ENCODE results near the gene PTGDR2.
A peak's percentile ranks its signal among the peaks of the same experiment; 100 is the strongest.

The PTGDR2 gene

GRCh38 chr11:60816590-60817157, 39.1 kb downstream of the PTGDR2 start:
- Histone ChIP-seq H3K27me3 (no peaks in the 10 kb centered on the region), H3K4me1 (peaks cover 8% of the 10 kb centered on the region), H3K36me3 (no peaks in the 10 kb centered on the region), H3K4me2 (no peak overlapping the region), H3K4me3 (no peak overlapping the region), H4K20me1 (no peaks in the 10 kb centered on the region), H3K9me3 (peaks cover 44% of the 10 kb centered on the region), H3K27ac (no peak overlapping the region), H3K9ac (no peak overlapping the region)
- no peak for TF ChIP-seq Cebpa-rat (IDR thresholded peaks at IDR 0.05)

DNA sequence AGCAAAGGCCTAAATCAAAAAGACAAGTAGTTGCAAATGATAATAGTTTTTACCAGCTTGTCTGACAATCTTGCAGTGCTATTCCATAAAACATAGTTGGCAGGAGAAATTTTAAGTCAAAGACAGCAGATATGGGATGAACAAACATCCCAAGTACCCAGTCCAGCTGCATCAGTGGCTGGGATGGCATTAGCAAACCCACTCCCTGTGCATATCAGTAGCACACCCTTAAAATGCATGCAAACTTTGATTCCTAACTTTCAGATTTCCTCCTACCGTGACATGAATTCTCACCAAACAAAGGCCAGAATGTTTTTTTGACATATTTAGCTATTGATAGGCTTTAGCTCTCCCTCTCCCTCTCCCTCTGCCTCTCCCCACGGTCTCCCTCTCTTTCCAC, 41.6 kb downstream of the PTGDR2 start:
- Histone ChIP-seq H3K4me1 (peaks cover 28% of the 10 kb centered on the region), H3K27ac (no peak overlapping the region), H3K9ac (no peak overlapping the region), H3K4me2 (no peak overlapping the region), H3K4me3 (no peak overlapping the region), H4K20me1 (no peaks in the 10 kb centered on the region), H3K36me3 (no peaks in the 10 kb centered on the region), H3K27me3 (no peaks in the 10 kb centered on the region), H3K9me3 (peaks cover 44% of the 10 kb centered on the region)
- TF ChIP-seq Cebpa-rat (IDR thresholded peaks at IDR 0.05), result no peak

GRCh38 chr11:60813324-60813723, 42.4 kb downstream of the PTGDR2 start:
- no peak overlapping the region for H3K9ac ChIP-seq
- no peaks in the 10 kb centered on the region for H4K20me1 ChIP-seq
- no peak for TF ChIP-seq Cebpa-rat (IDR thresholded peaks at IDR 0.05)
- H3K36me3 ChIP-seq, result no peaks in the 10 kb centered on the region
- H3K9me3 ChIP-seq, result peaks cover 44% of the 10 kb centered on the region
- H3K27me3 ChIP-seq, result no peaks in the 10 kb centered on the region
- no peak overlapping the region for H3K27ac ChIP-seq
- peaks cover 30% of the 10 kb centered on the region for H3K4me1 ChIP-seq
- no peak overlapping the region for H3K4me3 ChIP-seq
- H3K4me2 ChIP-seq, result no peak overlapping the region

- Histone ChIP-seq H3K9ac (peak overlapping the region; percentile 71), H3K4me3 (no peak overlapping the region), H3K9me3 (peaks cover 27% of the 10 kb centered on the region), H3K4me1 (peaks cover 53% of the 10 kb centered on the region), H3K27me3 (no peaks in the 10 kb centered on the region), H4K20me1 (no peaks in the 10 kb centered on the region), H3K4me2 (peak overlapping the region; percentile 84), H3K36me3 (no peaks in the 10 kb centered on the region), H3K27ac (peak overlapping the region; percentile 91)
- TF ChIP-seq Cebpa-rat (IDR thresholded peaks at IDR 0.05), result no peak
These were observed 45.2 kb downstream of the PTGDR2 start for GRCh38 chr11:60810569-60810968.

DNA sequence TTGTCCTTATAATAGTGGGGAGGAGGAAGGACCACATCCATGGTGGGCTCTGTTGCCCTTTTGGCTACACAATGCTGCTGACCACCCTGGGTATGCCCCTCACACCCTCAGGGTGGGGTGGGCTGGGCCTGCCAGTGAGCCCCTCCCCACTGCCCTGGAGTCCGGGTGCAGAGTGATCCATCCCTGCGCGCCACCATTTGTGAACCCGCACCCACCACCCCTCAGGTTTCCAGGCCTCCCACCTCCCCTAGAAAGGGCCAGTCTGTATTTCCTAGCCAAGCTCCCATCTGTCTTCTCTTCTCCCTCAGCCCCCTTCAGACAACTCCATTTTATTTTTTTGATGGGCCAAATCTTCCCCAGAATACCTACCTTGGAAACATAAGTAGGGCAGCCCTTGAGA, 45.6 kb downstream of the PTGDR2 start:
- peak overlapping the region; percentile 71; the same call in 1 of the 2 replicates for H3K9ac ChIP-seq
- no peak overlapping the region for H3K4me3 ChIP-seq
- peaks cover 54% of the 10 kb centered on the region for H3K4me1 ChIP-seq
- no peaks in the 10 kb centered on the region for H4K20me1 ChIP-seq
- TF ChIP-seq Cebpa-rat (IDR thresholded peaks at IDR 0.05), result no peak
- no peaks in the 10 kb centered on the region for H3K36me3 ChIP-seq
- peak overlapping the region; percentile 91; the same call in 1 of the 2 replicates for H3K27ac ChIP-seq
- no peaks in the 10 kb centered on the region for H3K27me3 ChIP-seq
- peaks cover 23% of the 10 kb centered on the region for H3K9me3 ChIP-seq
- peak overlapping the region; percentile 84 for H3K4me2 ChIP-seq

DNA sequence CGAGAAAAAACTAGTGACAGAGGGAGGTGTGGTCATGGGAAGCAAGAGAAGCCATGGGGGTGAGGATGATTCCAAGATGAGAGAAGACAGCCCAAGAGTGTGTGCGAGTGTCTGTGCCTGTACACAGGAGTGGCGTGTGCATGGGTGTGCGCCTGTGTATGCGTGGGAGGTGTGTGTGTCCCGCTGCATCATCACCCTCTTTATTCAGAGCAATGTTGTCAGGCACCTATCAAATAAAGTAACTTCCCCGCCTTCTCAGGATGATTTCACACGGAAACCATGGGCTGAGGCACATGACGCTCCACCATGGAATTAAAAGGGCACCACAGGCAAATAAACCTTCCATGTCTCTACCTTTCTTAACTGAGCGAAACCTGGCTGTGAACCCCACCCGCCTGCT, 46.1 kb downstream of the PTGDR2 start:
- peaks cover 54% of the 10 kb centered on the region for H3K4me1 ChIP-seq
- TF ChIP-seq Cebpa-rat (IDR thresholded peaks at IDR 0.05), result no peak
- H3K9ac ChIP-seq, result no peak overlapping the region
- H3K27me3 ChIP-seq, result no peaks in the 10 kb centered on the region
- H4K20me1 ChIP-seq, result no peaks in the 10 kb centered on the region
- H3K27ac ChIP-seq, result peak overlapping the region; percentile 18; the same call in 1 of the 2 replicates
- no peaks in the 10 kb centered on the region for H3K36me3 ChIP-seq
- peaks cover 22% of the 10 kb centered on the region for H3K9me3 ChIP-seq
- H3K4me2 ChIP-seq, result no peak overlapping the region
- H3K4me3 ChIP-seq, result no peak overlapping the region

DNA sequence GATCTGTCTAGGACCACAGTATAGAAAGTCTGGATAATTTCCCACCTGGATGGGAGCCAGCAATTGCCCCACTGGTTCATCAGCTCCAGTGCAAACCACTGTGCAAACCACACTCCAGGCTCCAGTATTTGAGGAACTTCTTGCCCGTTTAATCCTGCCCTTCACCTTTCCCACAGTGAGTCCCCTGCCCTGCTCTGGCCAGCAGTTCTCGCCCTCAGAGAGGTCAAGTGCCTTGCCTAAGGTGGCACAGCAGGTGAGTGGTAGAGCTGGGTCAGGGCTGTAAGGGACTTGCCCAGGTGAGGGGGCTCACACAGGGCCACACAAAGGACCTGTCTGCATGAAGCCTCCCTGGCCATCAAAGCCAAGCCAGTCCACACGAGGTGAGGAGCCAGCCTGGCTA, 46.5 kb downstream of the PTGDR2 start:
- no peaks in the 10 kb centered on the region for H3K27me3 ChIP-seq
- peaks cover 54% of the 10 kb centered on the region for H3K4me1 ChIP-seq
- no peak for TF ChIP-seq Cebpa-rat (IDR thresholded peaks at IDR 0.05)
- H3K27ac ChIP-seq, result peak overlapping the region; percentile 18; the same call in 1 of the 2 replicates
- H3K9me3 ChIP-seq, result peaks cover 21% of the 10 kb centered on the region
- H3K36me3 ChIP-seq, result no peaks in the 10 kb centered on the region
- H4K20me1 ChIP-seq, result no peaks in the 10 kb centered on the region
- H3K9ac ChIP-seq, result no peak overlapping the region
- no peak overlapping the region for H3K4me2 ChIP-seq
- H3K4me3 ChIP-seq, result no peak overlapping the region

DNA sequence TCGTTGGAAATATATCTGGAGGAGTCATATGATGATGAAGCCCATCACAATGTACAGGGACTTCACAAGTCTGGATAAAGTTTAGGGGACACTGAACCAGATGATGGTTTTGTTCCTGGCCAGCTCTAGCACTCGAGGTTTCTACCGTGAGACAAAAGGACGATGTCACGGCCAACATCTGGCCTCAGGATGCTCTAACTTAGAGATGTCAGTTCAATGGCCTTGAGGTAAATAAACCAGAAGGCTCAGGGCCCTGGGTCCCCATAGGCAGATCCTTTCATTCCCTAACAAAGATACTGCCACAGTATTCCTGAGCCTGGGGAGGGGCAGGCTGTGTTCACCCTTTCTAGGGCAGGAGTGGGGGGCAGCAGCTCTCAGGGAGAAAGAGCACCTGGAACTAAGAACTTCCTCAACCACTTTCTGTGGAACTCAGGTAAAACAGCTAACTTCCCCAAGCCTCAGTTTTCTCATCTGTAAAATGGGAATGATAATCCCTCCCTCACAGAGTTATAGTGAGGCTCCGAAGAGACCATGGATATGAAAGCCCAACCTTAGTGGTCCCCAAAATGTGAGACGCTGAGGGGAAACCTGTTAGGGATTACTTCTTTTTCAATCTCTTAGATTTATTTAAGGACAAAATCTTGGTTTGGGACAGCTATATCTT, 52.3 kb downstream of the PTGDR2 start:
- Histone ChIP-seq H4K20me1 (no peaks in the 10 kb centered on the region), H3K4me3 (no peak overlapping the region), H3K36me3 (no peaks in the 10 kb centered on the region), H3K27me3 (no peaks in the 10 kb centered on the region), H3K9me3 (no peaks in the 10 kb centered on the region), H3K4me1 (peaks cover 45% of the 10 kb centered on the region), H3K4me2 (no peak overlapping the region), H3K27ac (no peak overlapping the region), H3K9ac (no peak overlapping the region)
- no peak for TF ChIP-seq Cebpa-rat (IDR thresholded peaks at IDR 0.05)

GRCh38 chr11:60801194-60801593, 54.6 kb downstream of the PTGDR2 start:
- Histone ChIP-seq H3K9ac (no peak overlapping the region), H3K4me3 (no peak overlapping the region), H4K20me1 (no peaks in the 10 kb centered on the region), H3K4me1 (peaks cover 32% of the 10 kb centered on the region), H3K27me3 (no peaks in the 10 kb centered on the region), H3K27ac (no peak overlapping the region), H3K9me3 (no peaks in the 10 kb centered on the region), H3K36me3 (no peaks in the 10 kb centered on the region), H3K4me2 (no peak overlapping the region)
- no peak for TF ChIP-seq Cebpa-rat (IDR thresholded peaks at IDR 0.05)

Measured in BLaER1 (cell line).